ENCODE measurements around the gene ERBB3.

DNA sequence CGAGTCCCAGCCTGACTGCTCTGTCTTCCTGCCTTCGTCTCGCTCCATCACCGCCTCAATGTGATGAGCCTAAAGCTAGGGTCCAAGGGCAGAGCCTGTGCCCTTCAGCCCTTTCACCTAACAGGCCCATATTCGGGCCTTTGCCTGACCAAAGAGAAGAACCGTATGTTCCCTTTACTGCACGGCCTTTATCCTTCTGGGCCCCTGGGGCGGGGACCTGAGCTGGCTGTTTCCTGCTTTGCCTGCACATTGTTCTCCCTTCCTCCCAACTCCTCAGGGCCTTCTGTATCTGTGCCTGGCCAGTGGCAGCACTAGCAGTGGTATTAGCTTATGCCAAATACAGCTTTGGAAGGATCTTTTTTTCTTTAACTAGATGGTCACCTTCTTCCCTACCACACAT is 63.9 kb downstream of the ERBB3 start:
- TF ChIP-seq, protein P1, sequence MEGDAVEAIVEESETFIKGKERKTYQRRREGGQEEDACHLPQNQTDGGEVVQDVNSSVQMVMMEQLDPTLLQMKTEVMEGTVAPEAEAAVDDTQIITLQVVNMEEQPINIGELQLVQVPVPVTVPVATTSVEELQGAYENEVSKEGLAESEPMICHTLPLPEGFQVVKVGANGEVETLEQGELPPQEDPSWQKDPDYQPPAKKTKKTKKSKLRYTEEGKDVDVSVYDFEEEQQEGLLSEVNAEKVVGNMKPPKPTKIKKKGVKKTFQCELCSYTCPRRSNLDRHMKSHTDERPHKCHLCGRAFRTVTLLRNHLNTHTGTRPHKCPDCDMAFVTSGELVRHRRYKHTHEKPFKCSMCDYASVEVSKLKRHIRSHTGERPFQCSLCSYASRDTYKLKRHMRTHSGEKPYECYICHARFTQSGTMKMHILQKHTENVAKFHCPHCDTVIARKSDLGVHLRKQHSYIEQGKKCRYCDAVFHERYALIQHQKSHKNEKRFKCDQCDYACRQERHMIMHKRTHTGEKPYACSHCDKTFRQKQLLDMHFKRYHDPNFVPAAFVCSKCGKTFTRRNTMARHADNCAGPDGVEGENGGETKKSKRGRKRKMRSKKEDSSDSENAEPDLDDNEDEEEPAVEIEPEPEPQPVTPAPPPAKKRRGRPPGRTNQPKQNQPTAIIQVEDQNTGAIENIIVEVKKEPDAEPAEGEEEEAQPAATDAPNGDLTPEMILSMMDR (IDR thresholded peaks at IDR 0.05; ENCODE audit: insufficient read depth, low read length, poor library complexity, severe bottlenecking), result no peak
- no peak for TF ChIP-seq EZH2phosphoT487 (conservative IDR thresholded peaks at IDR 0.05; ENCODE audit: low read length)

All from SU-DHL-6 (cell line).